ENCODE data around the gene HTRA3. TPM values are rescaled to one million over a fixed set of nuclear protein-coding genes. Genes with fewer than 3 reads are reported as not detected.

HTRA3 gene
- total and polyA plus RNA-seq, 2 experiments from 2014 or later, result 3.2 to 5.2 TPM

- Histone ChIP-seq H2AFZ (no peak overlapping the region), H3K36me3 (ENCODE audit: low read depth) (no peaks in the 10 kb centered on the region), H3K9me2 (ENCODE audit: insufficient read depth) (no peaks in the 10 kb centered on the region), H3K79me2 (ENCODE audit: insufficient read depth) (no peaks in the 10 kb centered on the region), H3F3A (ENCODE audit: insufficient read depth) (no peaks in the 10 kb centered on the region), H3K9ac (no peak overlapping the region), H4K20me1 (ENCODE audit: insufficient read depth) (no peaks in the 10 kb centered on the region), H3K27ac (no peak overlapping the region), H3K27me3 (replicated peaks; ENCODE audit: insufficient read depth) (no peaks in the 10 kb centered on the region), H3K4me2 (ENCODE audit: unreplicated experiment) (no peak overlapping the region), H3K4me1 (ENCODE audit: insufficient read depth) (no peaks in the 10 kb centered on the region), H3K4me3 (no peak overlapping the region), H3K9me3 (ENCODE audit: low read depth) (no peaks in the 10 kb centered on the region)
- no peak for DNase-seq
- WGBS, 2 experiments (ENCODE audit: low coverage in 1 of 2, low lambda C conversion rate in 2 of 2, missing lambda C conversion rate in 2 of 2), result 90 to 91% methylated on average over 16 to 18 of the region's 18 CpGs
- in situ Hi-C loops (cut with MboI), result loop anchor here (25.0 kb wide), 1 partner anchor 368 kb away; no protein-coding TSS in a partner anchor
- TF ChIP-seq EZH2 (IDR thresholded peaks at IDR 0.05; ENCODE audit: insufficient read depth, poor library complexity, severe bottlenecking), result no peak
- no peak for TF ChIP-seq EZH2phosphoT487 (IDR thresholded peaks at IDR 0.05; ENCODE audit: insufficient read depth, low read depth)
These were observed 25.4 kb upstream of the HTRA3 start for GRCh38 chr4:8244001-8244757.

GRCh38 chr4:8244931-8245460 lies 24.6 kb upstream of the HTRA3 start:
- DNase-seq, result no peak

GRCh38 chr4:8245884-8246833 lies 23.4 kb upstream of the HTRA3 start:
- Histone ChIP-seq H3K27ac (no peak overlapping the region), H3K9me2 (ENCODE audit: insufficient read depth) (no peaks in the 10 kb centered on the region), H3F3A (ENCODE audit: insufficient read depth) (no peaks in the 10 kb centered on the region), H2AFZ (no peak overlapping the region), H3K79me2 (ENCODE audit: insufficient read depth) (no peaks in the 10 kb centered on the region), H3K4me2 (ENCODE audit: unreplicated experiment) (no peak overlapping the region), H3K27me3 (replicated peaks; ENCODE audit: insufficient read depth) (no peaks in the 10 kb centered on the region), H3K36me3 (ENCODE audit: low read depth) (no peaks in the 10 kb centered on the region), H3K9me3 (ENCODE audit: low read depth) (no peaks in the 10 kb centered on the region), H3K9ac (no peak overlapping the region), H3K4me1 (ENCODE audit: insufficient read depth) (no peaks in the 10 kb centered on the region), H3K4me3 (no peak overlapping the region), H4K20me1 (ENCODE audit: insufficient read depth) (no peaks in the 10 kb centered on the region)
- DNase-seq, result no peak
- no peak for TF ChIP-seq EZH2 (IDR thresholded peaks at IDR 0.05; ENCODE audit: insufficient read depth, poor library complexity, severe bottlenecking)
- TF ChIP-seq EZH2phosphoT487 (IDR thresholded peaks at IDR 0.05; ENCODE audit: insufficient read depth, low read depth), result no peak
- 85 to 89% methylated on average over 29 to 31 of the region's 31 CpGs for WGBS, 2 experiments (ENCODE audit: low coverage in 1 of 2, low lambda C conversion rate in 2 of 2, missing lambda C conversion rate in 2 of 2)
- in situ Hi-C loops (cut with MboI), result loop anchor here (5.0 to 25.0 kb wide), 2 partner anchors 156 to 366 kb away; no protein-coding TSS in a partner anchor

More at GRCh38 chr4:8244931-8245460, 24.6 kb upstream of the HTRA3 start:
- Histone ChIP-seq H3K9me3 (ENCODE audit: low read depth) (no peaks in the 10 kb centered on the region), H3K79me2 (ENCODE audit: insufficient read depth) (no peaks in the 10 kb centered on the region), H3K9ac (no peak overlapping the region), H3K4me2 (ENCODE audit: unreplicated experiment) (no peak overlapping the region), H3K9me2 (ENCODE audit: insufficient read depth) (no peaks in the 10 kb centered on the region), H4K20me1 (ENCODE audit: insufficient read depth) (no peaks in the 10 kb centered on the region), H3K36me3 (ENCODE audit: low read depth) (no peaks in the 10 kb centered on the region), H3K4me3 (no peak overlapping the region), H2AFZ (no peak overlapping the region), H3K27me3 (replicated peaks; ENCODE audit: insufficient read depth) (no peaks in the 10 kb centered on the region), H3K27ac (no peak overlapping the region), H3F3A (ENCODE audit: insufficient read depth) (no peaks in the 10 kb centered on the region), H3K4me1 (ENCODE audit: insufficient read depth) (no peaks in the 10 kb centered on the region)
- TF ChIP-seq EZH2phosphoT487 (IDR thresholded peaks at IDR 0.05; ENCODE audit: insufficient read depth, low read depth), result no peak
- TF ChIP-seq EZH2 (IDR thresholded peaks at IDR 0.05; ENCODE audit: insufficient read depth, poor library complexity, severe bottlenecking), result no peak
- 88 to 94% methylated on average over 17 to 19 of the region's 19 CpGs for WGBS, 2 experiments (ENCODE audit: low coverage in 1 of 2, low lambda C conversion rate in 2 of 2, missing lambda C conversion rate in 2 of 2)
- in situ Hi-C loops (cut with MboI), result loop anchor here (5.0 to 25.0 kb wide), 2 partner anchors 157 to 367 kb away; no protein-coding TSS in a partner anchor

All from GM23248 (cell line).